ENCODE results near the gene MAGEA1.
"Not testable (repeated sequence)": the region's sequence is repeated elsewhere in the genome, so short reads cannot be mapped to it uniquely, and the experiment has no call there.

The MAGEA1 gene

DNA sequence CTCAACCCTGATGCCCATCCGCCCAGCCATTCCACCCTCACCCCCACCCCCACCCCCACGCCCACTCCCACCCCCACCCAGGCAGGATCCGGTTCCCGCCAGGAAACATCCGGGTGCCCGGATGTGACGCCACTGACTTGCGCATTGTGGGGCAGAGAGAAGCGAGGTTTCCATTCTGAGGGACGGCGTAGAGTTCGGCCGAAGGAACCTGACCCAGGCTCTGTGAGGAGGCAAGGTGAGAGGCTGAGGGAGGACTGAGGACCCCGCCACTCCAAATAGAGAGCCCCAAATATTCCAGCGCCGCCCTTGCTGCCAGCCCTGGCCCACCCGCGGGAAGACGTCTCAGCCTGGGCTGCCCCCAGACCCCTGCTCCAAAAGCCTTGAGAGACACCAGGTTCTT is at the start of gene MAGEA1:
MAGEA1 (plus strand) TSS at position 154 of the 400 bp plus-strand sequence. CDS start 3,106 bp downstream, outside the sequence.
- DNase-seq (ENCODE audit: low read depth) = no peak

- DNase-seq (ENCODE audit: low read depth) = not testable (repeated sequence)
Measured at GRCh38 chrX:153132924-153133323, 46.2 kb upstream of the MAGEA1 start.

- DNase-seq (ENCODE audit: low read depth) = not testable (repeated sequence)
Measured at GRCh38 chrX:153139074-153139473, 40.0 kb upstream of the MAGEA1 start.

DNA sequence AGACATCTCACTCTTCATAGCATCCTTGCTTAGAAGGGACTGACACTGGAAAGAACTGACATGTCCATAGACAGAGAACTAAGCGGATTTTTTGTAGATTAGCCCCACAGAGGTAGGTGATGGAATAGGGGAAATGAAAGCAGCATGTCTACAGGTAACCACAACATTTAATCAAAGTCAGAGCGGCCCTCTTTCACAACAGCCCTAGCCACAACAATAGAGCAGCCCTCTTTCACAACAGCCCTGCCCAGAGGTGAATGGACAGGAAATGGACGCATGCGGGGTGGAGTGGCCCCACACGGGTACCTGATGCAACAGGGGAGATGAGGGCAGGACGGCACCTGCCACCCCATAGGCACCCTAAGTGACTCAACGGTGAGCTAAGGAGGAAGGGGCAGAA is 32.8 kb upstream of the MAGEA1 start:
- DNase-seq (ENCODE audit: low read depth) = not testable (repeated sequence)

- DNase-seq (ENCODE audit: low read depth) = no peak
Measured at GRCh38 chrX:153153516-153153915, 25.6 kb upstream of the MAGEA1 start.

DNA sequence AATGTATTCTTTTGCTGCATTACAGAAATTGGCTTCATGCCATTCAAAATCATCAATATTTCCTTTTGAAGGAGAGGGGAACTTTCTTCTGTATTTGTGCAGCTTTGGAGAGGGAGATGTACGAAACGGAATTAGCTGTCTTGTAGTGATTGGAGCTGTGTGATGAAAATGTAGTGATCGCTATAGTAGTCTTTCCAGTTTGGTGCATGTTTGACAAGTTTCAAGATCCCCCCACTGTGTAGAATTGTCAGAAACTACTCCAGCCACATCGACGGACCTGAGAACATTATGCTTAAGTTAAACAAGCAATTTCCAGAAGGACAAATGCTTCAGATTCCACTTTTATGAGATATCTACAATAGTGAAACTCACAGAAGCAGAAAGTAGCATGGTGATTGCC is 21.6 kb upstream of the MAGEA1 start:
- DNase-seq (ENCODE audit: low read depth) = no peak

DNA sequence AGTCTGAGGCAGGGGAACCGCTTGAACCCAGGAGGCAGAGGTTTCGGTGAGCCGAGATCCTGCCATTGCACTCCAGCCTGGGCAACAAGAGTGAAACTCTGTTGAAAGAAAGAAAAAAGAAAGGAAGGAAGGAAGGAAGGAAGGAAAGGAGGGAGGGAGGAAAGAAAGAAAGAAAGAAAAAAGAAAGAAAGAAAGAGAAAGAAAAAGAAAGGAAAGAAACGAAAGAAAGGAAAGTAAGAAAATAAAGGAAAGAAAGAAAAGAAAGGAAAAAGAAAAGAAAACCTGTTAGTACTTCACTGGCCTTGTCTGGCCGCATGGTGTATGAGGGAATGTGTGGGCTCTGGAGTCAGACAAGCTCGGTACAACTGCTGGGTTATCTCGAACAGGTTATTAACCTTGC is 20.8 kb upstream of the MAGEA1 start:
- no peak for DNase-seq (ENCODE audit: low read depth)

DNA sequence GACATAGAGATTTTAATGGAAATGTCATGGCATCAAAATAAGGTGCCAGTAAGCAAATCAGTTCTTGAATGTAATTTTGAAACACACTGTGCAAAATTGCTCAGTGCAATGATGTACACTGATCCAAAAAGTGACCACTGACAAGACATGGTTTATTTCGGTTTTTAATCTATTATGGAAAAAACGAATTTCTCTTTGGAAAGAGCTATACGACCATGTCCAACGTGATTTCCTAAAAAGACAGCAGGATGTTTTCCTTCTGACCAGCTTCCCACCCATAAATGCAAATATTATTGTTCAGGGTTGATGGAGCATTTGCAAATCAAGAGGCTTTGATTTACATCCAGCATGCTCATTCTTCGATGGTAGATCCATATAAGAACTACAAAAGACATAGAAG is 17.1 kb upstream of the MAGEA1 start:
- DNase-seq (ENCODE audit: low read depth) = no peak

- DNase-seq (ENCODE audit: low read depth) = no peak
Measured at GRCh38 chrX:153164733-153165132, 14.4 kb upstream of the MAGEA1 start.

- not testable (repeated sequence) for DNase-seq (ENCODE audit: low read depth)
Measured at GRCh38 chrX:153168423-153168822, 10.7 kb upstream of the MAGEA1 start.

- DNase-seq (ENCODE audit: low read depth) = no peak
Measured at GRCh38 chrX:153181822-153182221, 2.7 kb downstream of the MAGEA1 start.

DNA sequence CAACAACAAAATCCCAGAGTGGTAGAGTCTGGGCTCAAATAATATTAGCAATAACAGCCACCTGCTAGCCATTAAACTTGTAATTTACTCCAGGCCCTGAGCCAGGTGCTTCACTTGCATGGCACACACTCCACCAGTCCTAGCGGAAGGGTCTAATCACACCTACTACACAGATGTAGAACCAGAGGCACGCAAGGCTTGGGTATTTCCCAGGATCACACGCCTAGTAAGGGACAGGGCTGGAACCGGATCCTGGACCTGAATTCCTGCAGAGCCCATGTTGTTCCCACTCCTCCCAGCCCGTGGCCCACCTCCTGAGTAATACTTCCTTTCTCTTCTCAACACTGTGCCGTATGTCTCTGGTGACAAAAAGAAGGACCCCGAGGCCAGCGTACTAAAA is 5.7 kb downstream of the MAGEA1 start:
- DNase-seq (ENCODE audit: low read depth) = no peak

GRCh38 chrX:153190381-153190780 is 11.3 kb downstream of the MAGEA1 start:
- DNase-seq (ENCODE audit: low read depth) = no peak

GRCh38 chrX:153200462-153200861 is 21.4 kb downstream of the MAGEA1 start:
- no peak for DNase-seq (ENCODE audit: low read depth)

GRCh38 chrX:153206425-153207046 is 27.5 kb downstream of the MAGEA1 start:
- no peak for DNase-seq (ENCODE audit: low read depth)

- no peak for DNase-seq (ENCODE audit: low read depth)
Measured at GRCh38 chrX:153209347-153209746, 30.3 kb downstream of the MAGEA1 start.

GRCh38 chrX:153214934-153215333 is 35.9 kb downstream of the MAGEA1 start:
- DNase-seq (ENCODE audit: low read depth) = no peak

- no peak for DNase-seq (ENCODE audit: low read depth)
Measured at GRCh38 chrX:153216926-153217325, 37.8 kb downstream of the MAGEA1 start.

DNA sequence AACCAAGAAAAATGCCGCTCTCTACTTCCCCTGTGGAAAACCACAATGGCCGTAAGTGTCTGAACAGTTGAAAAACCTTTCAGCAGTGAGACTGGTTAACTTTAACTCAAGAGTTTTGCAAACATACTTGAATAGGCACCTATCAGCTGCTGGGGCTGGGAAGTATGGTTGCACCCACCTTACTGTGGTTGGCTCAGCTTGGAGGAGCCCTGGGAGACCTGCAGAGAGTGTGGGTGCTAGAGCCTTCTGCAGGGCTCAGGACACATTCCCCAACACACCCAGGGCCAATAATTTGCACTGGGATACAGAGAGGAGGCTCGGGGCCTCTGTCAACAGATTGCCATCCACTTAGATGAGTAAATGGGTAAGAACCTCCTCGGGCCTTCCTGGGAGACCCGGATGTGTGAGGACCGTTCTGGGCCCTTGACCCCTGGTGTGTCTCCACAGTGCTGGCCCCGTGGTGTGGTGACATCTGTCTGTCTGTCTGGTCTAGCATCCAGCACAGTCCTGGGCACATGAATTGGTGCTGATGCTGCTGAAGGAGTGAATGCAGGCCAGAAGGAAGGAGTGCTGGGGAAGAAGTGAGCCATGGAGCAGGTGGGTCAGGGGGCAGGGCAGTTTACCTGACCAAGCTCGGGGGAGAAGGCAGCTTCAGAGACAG is 46.5 kb downstream of the MAGEA1 start:
- DNase-seq (ENCODE audit: low read depth) = no peak

DNA sequence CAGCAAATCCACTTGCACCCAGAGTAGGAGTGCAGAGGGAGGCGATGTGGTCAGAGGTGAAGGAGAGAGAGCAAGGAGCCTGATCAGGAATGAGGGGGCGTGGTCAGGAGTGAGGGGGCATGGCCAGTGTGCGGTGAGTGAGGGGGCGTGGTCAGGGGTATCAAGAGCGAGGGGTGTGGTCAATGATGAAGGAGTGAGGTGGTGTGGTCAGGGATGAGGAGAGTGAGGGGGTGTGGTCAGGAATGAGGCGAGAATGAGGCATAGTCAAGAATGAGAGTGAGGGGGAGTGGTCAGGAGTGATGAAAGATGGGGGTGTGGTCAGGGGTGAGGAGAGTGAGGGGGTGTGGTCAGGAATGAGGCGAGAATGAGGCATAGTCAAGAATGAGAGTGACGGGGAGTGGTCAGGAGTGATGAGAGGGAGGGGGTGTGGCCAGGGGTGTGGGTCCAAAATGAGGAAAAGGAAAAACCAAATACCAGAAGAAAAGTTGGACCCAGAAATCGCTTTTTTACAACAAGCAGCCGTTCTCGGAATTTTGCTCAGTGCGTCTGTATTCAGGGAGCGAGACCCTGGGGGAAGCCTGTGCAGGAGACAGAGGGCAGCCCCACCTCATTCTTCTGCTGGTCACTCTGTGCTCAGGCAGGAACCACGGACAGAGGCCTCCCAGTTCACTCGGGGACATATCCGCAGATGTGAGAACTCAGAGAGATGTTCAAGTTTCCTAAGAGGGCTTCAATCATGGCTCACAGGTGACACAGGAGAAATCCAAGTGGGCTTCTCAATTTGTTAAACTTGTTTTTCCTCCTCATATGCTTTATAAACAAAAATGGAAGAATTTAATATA is 47.5 kb downstream of the MAGEA1 start:
- no peak for DNase-seq (ENCODE audit: low read depth)
